Mucosa of stomach (tissue), 1 donor: ENCODE measurements around the gene S100A12.
"Not testable (repeated sequence)": the region's sequence is repeated elsewhere in the genome, so short reads cannot be mapped to it uniquely, and the experiment has no call there.

Experiments used
- H3K27me3 ChIP-seq: one replicate; pipeline ENCODE4 v1.7.0; 2013; ENCODE audit warnings: mild to moderate bottlenecking, low read length; ENCODE audit not compliant: control insufficient read depth, insufficient read depth
- H3K36me3 ChIP-seq: one replicate; pipeline ENCODE4 v1.7.0; 2013; ENCODE audit warnings: low read length; ENCODE audit not compliant: control insufficient read depth, insufficient read depth
- H3K4me1 ChIP-seq: one replicate; pipeline ENCODE4 v1.7.0; 2013; ENCODE audit warnings: mild to moderate bottlenecking, low read length; ENCODE audit not compliant: control insufficient read depth, insufficient read depth
- H3K4me3 ChIP-seq: one replicate; pipeline ENCODE4 v1.7.0; 2013; ENCODE audit warnings: low read length
- H3K9ac ChIP-seq: one replicate; pipeline ENCODE4 v1.7.0; 2013; ENCODE audit warnings: mild to moderate bottlenecking, low read length, moderate library complexity
- H3K9me3 ChIP-seq: one replicate; pipeline ENCODE4 v1.7.0; 2013; ENCODE audit warnings: mild to moderate bottlenecking, low read length, moderate library complexity; ENCODE audit not compliant: control insufficient read depth
- donor health status: Pancreatic carcinoma.

Gene S100A12

DNA sequence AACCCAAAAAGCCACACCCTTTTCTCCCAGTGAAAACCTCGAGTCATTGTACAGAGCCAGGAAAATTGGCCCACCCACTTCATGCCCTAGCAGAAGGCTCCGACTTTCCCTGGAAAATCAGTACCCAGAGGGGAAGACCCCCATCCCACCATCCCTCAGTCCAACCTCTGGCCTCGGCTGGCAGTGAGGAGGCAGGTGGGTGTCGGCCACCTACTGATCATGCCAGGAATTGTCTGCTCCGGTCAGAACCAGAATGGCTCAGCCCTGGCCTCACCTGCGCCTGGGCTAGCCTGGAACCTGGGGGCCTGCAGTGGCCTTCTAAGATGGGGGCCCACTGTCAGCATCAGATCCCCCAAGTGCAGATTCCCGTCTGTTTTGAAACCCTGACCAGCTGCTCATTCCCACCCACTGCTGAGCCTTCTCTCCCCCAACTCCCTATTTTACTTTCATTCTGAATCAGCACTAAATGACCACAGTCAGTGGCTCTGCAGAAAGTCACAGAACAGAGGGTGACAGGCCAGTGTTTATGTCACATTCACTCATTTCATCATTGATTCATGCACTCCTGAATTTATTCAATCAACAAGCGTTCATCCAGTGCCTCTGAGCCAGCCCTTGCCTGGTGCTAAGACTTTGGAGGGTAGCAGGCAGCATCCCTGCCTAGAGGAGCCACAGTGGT lies 20.8 kb downstream of the S100A12 start:
- H3K27me3 ChIP-seq: no peaks in the 10 kb centered on the region
- H3K9me3 ChIP-seq: no peaks in the 10 kb centered on the region
- no peak overlapping the region for H3K9ac ChIP-seq
- no peaks in the 10 kb centered on the region for H3K36me3 ChIP-seq
- no peaks in the 10 kb centered on the region for H3K4me1 ChIP-seq
- no peak overlapping the region for H3K4me3 ChIP-seq

DNA sequence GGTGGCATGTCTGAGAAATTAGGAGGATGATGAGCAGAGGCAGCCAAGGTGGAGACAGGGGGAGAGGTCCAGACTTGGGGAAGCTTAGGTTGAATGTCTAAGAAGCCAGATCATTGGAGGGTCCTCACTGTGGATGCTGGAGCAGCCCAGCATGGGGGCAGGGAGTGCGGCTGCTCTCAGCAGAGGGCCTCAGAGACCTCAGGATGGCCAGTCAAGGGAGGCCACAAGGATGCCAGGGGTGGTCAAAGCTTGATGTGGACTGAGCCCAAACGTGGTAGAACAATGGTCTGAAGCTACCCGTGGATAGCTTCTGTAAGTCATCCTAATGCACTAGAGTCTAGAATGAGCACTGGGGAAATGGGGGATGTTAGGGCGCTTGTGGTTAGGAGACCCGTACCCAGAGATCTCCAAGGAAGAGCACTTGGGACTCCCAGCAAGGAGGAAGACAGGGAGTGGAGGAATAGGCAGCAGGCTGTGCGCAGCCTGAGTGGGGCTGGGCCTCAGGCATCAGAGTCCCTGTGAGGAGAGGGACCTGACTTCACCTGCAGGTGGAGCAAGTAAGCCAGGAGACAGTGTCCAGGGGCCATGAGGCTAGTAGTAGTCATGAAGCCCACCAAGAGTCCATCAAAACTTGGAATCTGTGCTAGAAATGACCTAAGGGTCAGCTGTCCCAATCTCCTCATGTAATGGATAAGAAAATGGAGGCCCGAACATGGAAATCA lies 22.0 kb downstream of the S100A12 start:
- H3K27me3 ChIP-seq: no peaks in the 10 kb centered on the region
- H3K9me3 ChIP-seq: no peaks in the 10 kb centered on the region
- no peaks in the 10 kb centered on the region for H3K36me3 ChIP-seq
- no peak overlapping the region for H3K9ac ChIP-seq
- H3K4me1 ChIP-seq: no peaks in the 10 kb centered on the region
- no peak overlapping the region for H3K4me3 ChIP-seq

- H3K4me1 ChIP-seq: no peaks in the 10 kb centered on the region
- H3K9me3 ChIP-seq: no peaks in the 10 kb centered on the region
- H3K36me3 ChIP-seq: no peaks in the 10 kb centered on the region
- H3K9ac ChIP-seq: no peak overlapping the region
- H3K4me3 ChIP-seq: no peak overlapping the region
- no peaks in the 10 kb centered on the region for H3K27me3 ChIP-seq
Observed at GRCh38 chr1:153352523-153352922, 22.9 kb downstream of the S100A12 start.

- Histone ChIP-seq H3K9ac (no peak overlapping the region), H3K4me1 (no peaks in the 10 kb centered on the region), H3K36me3 (no peaks in the 10 kb centered on the region), H3K9me3 (no peaks in the 10 kb centered on the region), H3K27me3 (no peaks in the 10 kb centered on the region), H3K4me3 (no peak overlapping the region)
Observed at GRCh38 chr1:153350321-153350957, 25.0 kb downstream of the S100A12 start.

DNA sequence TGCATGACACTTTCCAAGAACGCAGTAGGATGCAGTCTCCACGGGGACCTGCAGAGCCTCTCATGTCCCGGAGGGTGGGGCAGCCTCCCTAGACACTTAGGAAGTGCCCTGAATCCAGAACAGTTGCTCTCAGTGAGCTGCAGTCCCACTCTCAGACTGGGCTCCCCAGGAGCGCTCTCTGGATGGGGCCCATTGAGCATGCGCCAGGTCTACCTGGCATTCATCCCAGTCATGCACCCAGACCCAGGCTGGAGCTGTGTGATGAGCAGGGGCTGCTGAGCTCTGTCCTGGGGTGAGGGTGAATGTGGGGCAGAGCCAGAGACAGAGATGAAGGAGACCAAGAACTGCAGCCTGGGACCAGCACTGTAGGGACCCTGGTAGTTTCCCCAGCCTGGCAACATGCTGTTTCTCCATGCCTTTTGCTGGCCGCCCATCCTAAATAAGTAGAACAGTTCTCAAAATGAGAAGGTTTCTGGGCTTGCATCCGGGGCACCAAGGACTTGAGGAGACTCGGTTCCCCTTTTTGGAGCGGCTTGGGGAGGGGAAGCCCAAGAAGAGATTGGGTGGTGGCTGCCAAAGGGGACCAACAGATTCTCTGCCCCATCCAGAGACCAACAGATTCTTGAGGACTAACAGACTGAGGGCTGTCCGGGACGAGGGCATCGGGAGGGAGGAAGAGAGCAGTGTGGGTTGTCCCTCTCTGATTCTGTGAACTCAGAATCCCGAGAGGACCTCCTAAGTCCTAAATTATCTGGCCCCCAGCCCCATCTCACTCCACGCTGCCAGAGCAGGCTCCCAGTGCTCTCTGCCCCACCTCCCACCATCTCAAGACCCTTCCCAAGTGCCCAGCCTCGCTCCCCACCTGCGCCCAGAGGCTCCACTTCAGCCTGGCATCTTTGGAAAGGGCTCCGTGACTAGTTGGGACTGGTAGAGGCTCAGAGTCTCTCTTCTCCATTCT lies 25.8 kb downstream of the S100A12 start:
- Histone ChIP-seq H3K4me3 (no peak overlapping the region), H3K9me3 (no peaks in the 10 kb centered on the region), H3K36me3 (no peaks in the 10 kb centered on the region), H3K4me1 (no peaks in the 10 kb centered on the region), H3K27me3 (no peaks in the 10 kb centered on the region), H3K9ac (no peak overlapping the region)

GRCh38 chr1:153348511-153349362 lies 26.7 kb downstream of the S100A12 start, which contains the start of gene PGLYRP4:
TSS of gene PGLYRP4 (minus strand) at chr1:153348841. CDS start at chr1:153347932, 909 bp downstream.
- no peaks in the 10 kb centered on the region for H3K27me3 ChIP-seq
- no peak within 1 kb of the TSS for H3K4me3 ChIP-seq
- no peak within 1 kb of the TSS for H3K9ac ChIP-seq
- no peaks in the 10 kb centered on the region for H3K4me1 ChIP-seq
- H3K9me3 ChIP-seq: no peaks in the 10 kb centered on the region
- no peaks in the 10 kb centered on the region for H3K36me3 ChIP-seq

- H3K4me3 ChIP-seq: no peak overlapping the region
- H3K9ac ChIP-seq: no peak overlapping the region
- H3K27me3 ChIP-seq: no peaks in the 10 kb centered on the region
- no peaks in the 10 kb centered on the region for H3K9me3 ChIP-seq
- H3K36me3 ChIP-seq: no peaks in the 10 kb centered on the region
- H3K4me1 ChIP-seq: no peaks in the 10 kb centered on the region
Observed at GRCh38 chr1:153347856-153348255, 27.6 kb downstream of the S100A12 start.

- not testable (repeated sequence) for H3K9ac ChIP-seq, H3K4me1 ChIP-seq, H3K36me3 ChIP-seq, H3K4me3 ChIP-seq, H3K9me3 ChIP-seq, H3K27me3 ChIP-seq
Observed at GRCh38 chr1:153347049-153347448, 28.4 kb downstream of the S100A12 start.

DNA sequence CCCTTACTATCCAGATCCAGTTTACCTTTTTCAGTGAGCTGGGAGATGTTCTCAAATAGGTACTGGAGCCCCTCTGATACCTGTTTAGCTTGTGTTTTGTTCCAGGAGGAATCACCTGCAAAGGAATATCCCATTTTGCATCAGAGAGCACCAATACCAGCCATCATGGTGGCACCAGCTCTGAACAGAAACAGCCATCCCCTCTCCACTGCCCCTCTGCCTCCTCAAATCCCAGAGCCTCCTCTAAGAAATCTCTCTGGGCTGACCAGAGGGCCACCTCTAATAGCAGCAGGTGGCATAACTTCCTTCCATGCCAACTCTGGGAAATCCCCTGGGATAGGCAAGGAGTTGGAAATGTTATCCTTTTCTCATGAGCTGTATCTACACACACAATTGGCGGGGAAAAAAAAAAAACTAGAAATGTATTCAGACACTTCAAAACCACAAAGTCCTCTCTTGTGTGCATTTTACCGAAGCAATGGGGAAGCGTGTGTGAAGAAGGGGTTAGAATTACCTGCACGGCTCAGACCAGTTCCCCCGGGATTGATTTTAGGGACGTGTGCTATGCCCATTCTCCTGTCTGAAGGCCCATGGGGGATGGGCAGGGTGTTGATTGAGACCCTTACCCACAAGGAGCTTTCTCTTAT lies 29.2 kb downstream of the S100A12 start:
- no peak overlapping the region for H3K4me3 ChIP-seq
- H3K27me3 ChIP-seq: no peaks in the 10 kb centered on the region
- no peaks in the 10 kb centered on the region for H3K9me3 ChIP-seq

DNA sequence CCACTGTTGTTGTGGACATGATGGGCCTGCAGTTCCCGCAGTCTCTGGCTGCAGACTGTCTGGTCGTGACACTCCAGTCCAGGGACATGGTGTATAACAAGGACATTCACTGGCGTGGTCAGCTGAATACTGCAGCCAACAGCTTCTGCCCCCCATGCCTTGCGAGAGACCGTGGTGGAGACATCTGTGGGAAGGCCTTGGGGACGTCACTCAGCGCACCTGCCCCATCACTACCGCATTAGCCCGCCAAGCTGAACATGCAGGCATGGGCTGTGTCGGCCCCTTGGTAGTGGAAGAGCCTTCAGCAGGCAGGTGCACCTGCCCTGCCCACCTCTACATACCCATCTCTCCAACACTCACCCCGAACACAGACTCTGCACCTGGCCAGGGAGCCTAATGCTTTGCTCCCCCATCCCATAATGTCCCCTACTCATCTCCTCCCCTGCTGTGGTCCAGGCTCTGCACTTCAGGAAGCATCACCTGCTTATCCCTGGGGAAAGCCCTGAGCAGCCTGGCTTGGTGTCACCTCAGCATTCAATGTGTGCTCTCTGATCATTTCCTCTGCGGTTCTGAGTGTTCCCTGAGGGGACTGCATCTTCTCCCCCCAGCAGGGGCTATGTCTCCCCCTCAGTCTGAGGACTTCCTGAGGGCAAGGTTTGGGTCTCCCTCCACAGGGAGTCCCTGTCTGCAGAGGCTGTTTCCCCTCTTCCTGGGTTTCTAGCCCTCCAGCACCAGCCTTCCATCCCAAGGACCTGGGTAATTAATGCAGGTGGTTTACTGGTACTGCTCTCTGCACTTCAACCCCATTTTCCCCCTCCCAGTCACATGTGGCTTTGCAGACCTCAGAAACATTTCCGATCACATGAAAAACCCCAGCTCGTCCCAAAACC lies 30.0 kb downstream of the S100A12 start:
- Histone ChIP-seq H3K9ac (no peak overlapping the region), H3K4me3 (no peak overlapping the region), H3K9me3 (no peaks in the 10 kb centered on the region), H3K4me1 (no peaks in the 10 kb centered on the region), H3K27me3 (no peaks in the 10 kb centered on the region), H3K36me3 (no peaks in the 10 kb centered on the region)

More for the DNA sequence above, 29.2 kb downstream of the S100A12 start:
- Histone ChIP-seq H3K9ac (no peak overlapping the region), H3K36me3 (no peaks in the 10 kb centered on the region), H3K4me1 (no peaks in the 10 kb centered on the region)
